Activated T-helper 1 cell treated with Interleukin-2 at 50 U/mL for 16 hours (primary cell): Measurements from ENCODE around the gene ABCB9.
"Not testable (repeated sequence)": the region's sequence is repeated elsewhere in the genome, so short reads cannot be mapped to it uniquely, and the experiment has no call there.

Experiments
- DNase-seq: peaks from one replicate; pipeline ENCODE4 v3.0.0-alpha.2; 2020; ENCODE audit warnings: low read depth

Gene ABCB9

GRCh38 chr12:122894193-122895121 lies 71.8 kb downstream of the ABCB9 start:
- no peak for DNase-seq

GRCh38 chr12:122893208-122894153 lies 72.8 kb downstream of the ABCB9 start:
- no peak for DNase-seq

GRCh38 chr12:122892724-122893123 lies 73.5 kb downstream of the ABCB9 start:
- DNase-seq: not testable (repeated sequence)

GRCh38 chr12:122891661-122892525 lies 74.4 kb downstream of the ABCB9 start:
- no peak for DNase-seq

GRCh38 chr12:122889761-122890520 lies 76.3 kb downstream of the ABCB9 start:
- no peak for DNase-seq

GRCh38 chr12:122888232-122888752 lies 78.0 kb downstream of the ABCB9 start:
- DNase-seq: peak; percentile 14

- DNase-seq: no peak
Observed at GRCh38 chr12:122887819-122888212, 78.4 kb downstream of the ABCB9 start.

GRCh38 chr12:122886851-122887818 lies 79.1 kb downstream of the ABCB9 start:
- DNase-seq: no peak

GRCh38 chr12:122886161-122886560 lies 80.1 kb downstream of the ABCB9 start:
- no peak for DNase-seq

GRCh38 chr12:122884860-122885259 lies 81.4 kb downstream of the ABCB9 start:
- DNase-seq: no peak

GRCh38 chr12:122884091-122884826 lies 82.0 kb downstream of the ABCB9 start:
- DNase-seq: no peak

- DNase-seq: no peak
Observed at GRCh38 chr12:122882908-122883558, 83.2 kb downstream of the ABCB9 start.

- no peak for DNase-seq
Observed at GRCh38 chr12:122880668-122881067, 85.6 kb downstream of the ABCB9 start.

GRCh38 chr12:122880155-122880667 lies 86.1 kb downstream of the ABCB9 start:
- no peak for DNase-seq
